K562 (cell line): Measurements from ENCODE around the gene DCXR. TPM values are rescaled to one million over a fixed set of nuclear protein-coding genes. Genes with fewer than 3 reads are reported as not detected.

ENCODE experiments used
- ATAC-seq: fragments of 200-7000 bp; cut with Tn5 transposase; 3 replicates; pipeline ENCODE4 v1.9.1; 2020; ENCODE audit warnings: moderate library complexity
- BruUV-seq: library from RNA; stranded (reverse); fragments of 400-500 nt; replicated peaks from 2 replicates; lab custom pipeline; 2021; lab: Mats Ljungman, UMichigan
- CTCF ChIA-PET: fragments of 300-600 bp; formaldehyde crosslinking; extraction: SDS; loops from one replicate; lab custom pipeline; 2021; ENCODE audit warnings: low intra/inter-chr PET ratio; lab: Yijun Ruan, JAX
- POLR2A ChIA-PET: fragments of 300-600, 350-650 bp; sonication (Branson Sonifier 250); formaldehyde crosslinking; extraction: SDS; loops from one replicate; lab custom pipeline; 2021; ENCODE audit warnings: antibody characterized with exemption, inconsistent platforms; lab: Yijun Ruan, JAX
- DNase-seq, 4 experiments: peaks; one replicate each; pipeline versions ENCODE4 v3.0.0 to v3.0.0-alpha.2; 2011 to 2018; ENCODE audit warnings: low spot score in 3 of 4, mixed read lengths in 3 of 4; ENCODE audit errors: extremely low read depth in 1 of 4
- FAIRE-seq: peaks from 2 replicates; lab custom pipeline; 2011; peaks lifted over from hg19 to GRCh38; lab: Jason Lieb, UNC
- H2AFZ ChIP-seq: 2 replicates; pipeline ENCODE4 v1.6.0; 2011; ENCODE audit warnings: low read depth, low read length, control low read depth, inconsistent platforms
- H3K27ac ChIP-seq: fragments of 200-600 bp; 3 replicates; pipeline ENCODE4 v1.8.0; 2011; ENCODE audit warnings: low read depth, mild to moderate bottlenecking, control low read depth, inconsistent platforms, low read length, moderate library complexity, mixed read lengths; ENCODE audit errors: extremely low read depth
- H3K27me3 ChIP-seq, 2 experiments: fragments of 300-600 bp in 1 of 2; 2 replicates in 1 of 2; 3 replicates in 1 of 2; pipeline versions ENCODE4 v1.6.0 to v1.8.0; 2011; ENCODE audit warnings: inconsistent platforms in 2 of 2, low read length in 2 of 2, mild to moderate bottlenecking in 1 of 2, mixed read lengths in 1 of 2, moderate library complexity in 1 of 2; ENCODE audit not compliant: control insufficient read depth in 2 of 2, insufficient read depth in 2 of 2
- H3K36me3 ChIP-seq: fragments of 300-600 bp; 3 replicates; pipeline ENCODE4 v1.8.0; 2011; ENCODE audit warnings: mild to moderate bottlenecking, low read length, inconsistent platforms; ENCODE audit not compliant: control insufficient read depth, insufficient read depth
- H3K4me1 ChIP-seq, 2 experiments: fragments of 200-600 bp in 1 of 2; replicated peaks in 1 of 2; 2 replicates in 1 of 2; 3 replicates in 1 of 2; pipeline versions ENCODE4 v1.5.1 to v1.8.0; 2011; ENCODE audit warnings: inconsistent platforms in 2 of 2, low read length in 2 of 2, mild to moderate bottlenecking in 1 of 2, mixed read lengths in 1 of 2, moderate library complexity in 1 of 2; ENCODE audit not compliant: control insufficient read depth in 2 of 2, insufficient read depth in 2 of 2
- H3K4me2 ChIP-seq: 2 replicates; pipeline ENCODE4 v1.6.1; 2011; ENCODE audit warnings: low read length, control low read depth, inconsistent platforms, mixed read lengths; ENCODE audit not compliant: insufficient read depth
- H3K4me3 ChIP-seq: fragments of 200-600 bp; sonication (generic), shearing (Covaris generic); 2 replicates; pipeline ENCODE4 v1.5.1; 2016; ENCODE audit warnings: control low read depth, inconsistent platforms
- H3K79me2 ChIP-seq: fragments of 200-600 bp; 3 replicates; pipeline ENCODE4 v1.8.0; 2011; ENCODE audit warnings: low read length, inconsistent platforms; ENCODE audit not compliant: control insufficient read depth, insufficient read depth
- H3K9ac ChIP-seq, 2 experiments: 2 replicates each; pipeline versions ENCODE4 v1.6.0 to v1.6.1; 2011; ENCODE audit warnings: low read depth in 2 of 2, low read length in 2 of 2, control low read depth in 1 of 2, inconsistent platforms in 1 of 2, mild to moderate bottlenecking in 1 of 2, mixed read lengths in 1 of 2; ENCODE audit not compliant: insufficient read depth in 1 of 2
- H3K9me1 ChIP-seq: one replicate; pipeline ENCODE4 v1.6.0; 2011; ENCODE audit warnings: inconsistent platforms, mild to moderate bottlenecking, low read length, moderate library complexity; ENCODE audit not compliant: control insufficient read depth, insufficient read depth
- H3K9me3 ChIP-seq: replicated peaks from 2 replicates; pipeline ENCODE4 v1.5.1; 2011; ENCODE audit warnings: low read depth, low read length, inconsistent platforms; ENCODE audit not compliant: control insufficient read depth, insufficient read depth
- H4K20me1 ChIP-seq: replicated peaks from 2 replicates; pipeline ENCODE4 v1.6.1; 2011; ENCODE audit warnings: low read length, inconsistent platforms, mixed read lengths; ENCODE audit not compliant: control insufficient read depth, insufficient read depth
- AFF4 ChIP-seq: sonication (generic); formaldehyde crosslinking; IDR thresholded peaks from 2 replicates; pipeline ENCODE4 v1.8.0; 2023; ENCODE audit warnings: mild to moderate bottlenecking, missing genetic modification reagents
- ELK3 ChIP-seq: fragments of 450-650 bp; formaldehyde crosslinking; IDR thresholded peaks from 2 replicates; pipeline ENCODE4 v1.4.0; 2020; ENCODE audit warnings: mild to moderate bottlenecking
- KLF16 ChIP-seq: IDR thresholded peaks from 2 replicates; pipeline ENCODE4 v1.6.1; 2016; ENCODE audit warnings: antibody characterized with exemption
- POLR2A ChIP-seq: fragments of 450-650 bp; conservative IDR thresholded peaks from 2 replicates; pipeline ENCODE4 v1.6.1; 2016
- POLR2G ChIP-seq: fragments of 200-400 bp; formaldehyde crosslinking; IDR thresholded peaks from 2 replicates; pipeline ENCODE4 v1.6.1; 2017; ENCODE audit warnings: low read depth, mild to moderate bottlenecking, antibody characterized with exemption, low read length, moderate library complexity
- RBFOX2 ChIP-seq: fragments of 200-400 bp; formaldehyde crosslinking; IDR thresholded peaks from 2 replicates; pipeline ENCODE4 v1.6.1; 2017; ENCODE audit warnings: low read depth, mild to moderate bottlenecking, low read length, moderate library complexity
- SP1 ChIP-seq: sonication (generic); formaldehyde crosslinking; IDR thresholded peaks from 2 replicates; pipeline ENCODE4 v1.8.1; 2022; ENCODE audit warnings: mild to moderate bottlenecking, missing genetic modification reagents
- SUPT5H ChIP-seq: fragments of 450-650 bp; IDR thresholded peaks from 2 replicates; pipeline ENCODE4 v1.6.1; 2016
- WGBS: fragments of 100-300 bp; shearing (Covaris generic); methylation state at CpG from one replicate; pipeline ENCODE4 v1.1.6; 2016; ENCODE audit warnings: low coverage, mixed read lengths; ENCODE audit not compliant: insufficient coverage; ENCODE audit errors: missing lambda C conversion rate; 5-methylcytosine and 5-hydroxymethylcytosine counted together
- in situ Hi-C: fragments of 300-500 bp; cut with MboI; formaldehyde crosslinking; loops from 4 replicates; pipeline ENCODE4 v1.15.0; 2018; ENCODE audit warnings: inconsistent platforms, mixed read lengths
- intact Hi-C: fragments of 100-400 bp; cut with micrococcal nuclease; formaldehyde crosslinking; loops from 2 replicates; pipeline ENCODE4 v1.14.2; 2022
- polyA plus RNA-seq, 8 experiments: library from polyadenylated mRNA; depleted of rRNA in 4 of 8; stranded (reverse) in 5 of 8; unstranded in 3 of 8; fragments of >200 nt; fragmentation: Nextera tagmentation in 2 of 8; fragmentation: Illumina TruSeq in 1 of 8; extraction: Ambion mirVana in 2 of 8; extraction: Trizol in 1 of 8; gene quantifications; 2 replicates each; pipeline versions ENCODE4 v1.2.1 to v1.2.3, GENCODE V29; 2011 to 2014; ENCODE audit warnings: inconsistent platforms in 1 of 8, missing spikeins in 1 of 8
- total RNA-seq, 7 experiments: library from RNA; depleted of rRNA in 6 of 7; stranded (reverse); fragments of >200 nt in 6 of 7; fragmentation: Illumina TruSeq in 2 of 7; extraction: Trizol in 2 of 7; gene quantifications; 2 replicates each; pipeline versions ENCODE4 v1.2.1 to v1.2.3, GENCODE V29; 2011 to 2021; ENCODE audit warnings: low replicate concordance in 1 of 7

Gene DCXR
- total and polyA plus RNA-seq, 9 of the 15 experiments (the other 6 are each of a cell fraction or from before 2014, with no cell fraction given), result 21.3 to 274 (median 156) TPM

- intact Hi-C loops (no loop called here), in situ Hi-C loops (no loop called here)
- ATAC-seq (no peak), DNase-seq (no peak), FAIRE-seq (no peak)
- ChIA-PET CTCF (no interaction called here), POLR2A (interaction anchor here (0.5 to 0.6 kb wide), 2 partner anchors 28 to 180 kb away, joined by 3 to 4 read pairs; no protein-coding TSS in a partner anchor)
- Histone ChIP-seq H3K4me3 (no peak overlapping the region), H3K36me3 (peaks cover 99% of the 10 kb centered on the region; the same call in 2 of the 3 replicates), H3K27ac (no peak overlapping the region), H3K27me3 (no peaks in the 10 kb centered on the region), H4K20me1 (peaks cover 18% of the 10 kb centered on the region), H3K9me1 (no peaks in the 10 kb centered on the region), H3K9ac (no peak overlapping the region; a peak in 1 of 4 replicates), H3K9me3 (no peaks in the 10 kb centered on the region), H3K4me2 (no peak overlapping the region), H2AFZ (no peak overlapping the region), H3K79me2 (peaks cover 3% of the 10 kb centered on the region; the same call in 1 of the 3 replicates), H3K4me1 (peaks cover 0 to 64% of the 10 kb centered on the region in 2 experiments; a peak in 1 of 5 replicates)
- TF ChIP-seq ELK3 (CRISPR knock-in tag) (no peak), RBFOX2 (peak; percentile 60), POLR2A (peak; percentile 46), SP1 (CRISPR knock-in tag) (no peak), SUPT5H (peak; percentile 41; the same call in 1 of the 2 replicates), AFF4 (CRISPR knock-in tag) (no peak), KLF16 (no peak), POLR2G (peak; percentile 41)
- no TSS peak for BruUV-seq
- 95% methylated on average over 21 of the region's 31 CpGs for WGBS
These were observed 47.0 kb upstream of the DCXR start for GRCh38 chr17:82084373-82085030.
